ENCODE results near the gene LMO7.

LMO7 gene

DNA sequence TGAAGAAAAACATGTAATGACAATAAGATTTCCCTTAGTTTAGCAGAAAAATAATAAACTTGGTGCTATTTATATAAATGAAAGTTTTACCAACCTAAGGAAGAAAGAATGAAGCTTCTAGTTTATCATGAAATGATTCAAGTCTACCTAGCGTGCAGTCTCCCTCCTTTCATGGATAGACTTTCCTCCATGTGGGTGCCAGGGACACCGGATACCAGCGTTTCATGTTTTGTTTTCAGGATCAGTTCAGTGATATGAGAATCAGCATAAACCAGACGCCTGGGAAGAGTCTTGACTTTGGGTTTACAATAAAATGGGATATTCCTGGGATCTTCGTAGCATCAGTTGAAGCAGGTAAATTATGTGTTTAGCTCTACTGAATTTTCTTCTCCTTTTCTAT is 196.7 kb downstream of the LMO7 start:
- no peak overlapping the region for H3K4me3 ChIP-seq (ENCODE audit: low read length)
- no peaks in the 10 kb centered on the region for H3K4me1 ChIP-seq (ENCODE audit: control insufficient read depth, low read depth, low read length)
- H3K9ac ChIP-seq (ENCODE audit: low read length): no peak overlapping the region
- peaks cover 4% of the 10 kb centered on the region for H3K9me3 ChIP-seq (ENCODE audit: control insufficient read depth, low read depth, low read length)
- no peaks in the 10 kb centered on the region for H3K27me3 ChIP-seq (ENCODE audit: control insufficient read depth, insufficient read depth, low read length)
- H3K27ac ChIP-seq (ENCODE audit: low read length): no peak overlapping the region
- no peaks in the 10 kb centered on the region for H3K36me3 ChIP-seq (ENCODE audit: control insufficient read depth, low read depth, low read length)

DNA sequence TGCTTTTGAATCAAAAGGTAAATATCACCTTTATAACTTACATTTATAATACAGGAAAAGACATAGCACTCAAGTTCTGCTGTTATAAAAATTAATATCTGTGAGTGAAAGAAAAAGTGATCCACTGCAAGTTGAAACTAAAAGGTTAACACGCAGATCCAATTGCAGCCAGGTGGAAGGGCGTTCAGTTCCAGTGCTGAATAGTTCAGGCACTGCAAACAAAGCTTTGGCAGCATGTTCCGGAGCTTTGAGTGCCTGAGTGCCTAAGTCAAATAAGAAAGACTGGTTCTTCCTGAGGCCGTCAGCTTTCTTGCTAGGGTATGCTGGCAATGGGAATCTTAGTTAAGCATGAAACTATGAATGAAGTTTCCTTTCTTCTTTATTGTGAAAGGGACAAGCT is 200.3 kb downstream of the LMO7 start:
- H3K4me3 ChIP-seq (ENCODE audit: low read length): no peak overlapping the region
- no peaks in the 10 kb centered on the region for H3K36me3 ChIP-seq (ENCODE audit: control insufficient read depth, low read depth, low read length)
- no peak overlapping the region for H3K27ac ChIP-seq (ENCODE audit: low read length)
- H3K4me1 ChIP-seq (ENCODE audit: control insufficient read depth, low read depth, low read length): no peaks in the 10 kb centered on the region
- H3K27me3 ChIP-seq (ENCODE audit: control insufficient read depth, insufficient read depth, low read length): no peaks in the 10 kb centered on the region
- no peak overlapping the region for H3K9ac ChIP-seq (ENCODE audit: low read length)
- no peaks in the 10 kb centered on the region for H3K9me3 ChIP-seq (ENCODE audit: control insufficient read depth, low read depth, low read length)

DNA sequence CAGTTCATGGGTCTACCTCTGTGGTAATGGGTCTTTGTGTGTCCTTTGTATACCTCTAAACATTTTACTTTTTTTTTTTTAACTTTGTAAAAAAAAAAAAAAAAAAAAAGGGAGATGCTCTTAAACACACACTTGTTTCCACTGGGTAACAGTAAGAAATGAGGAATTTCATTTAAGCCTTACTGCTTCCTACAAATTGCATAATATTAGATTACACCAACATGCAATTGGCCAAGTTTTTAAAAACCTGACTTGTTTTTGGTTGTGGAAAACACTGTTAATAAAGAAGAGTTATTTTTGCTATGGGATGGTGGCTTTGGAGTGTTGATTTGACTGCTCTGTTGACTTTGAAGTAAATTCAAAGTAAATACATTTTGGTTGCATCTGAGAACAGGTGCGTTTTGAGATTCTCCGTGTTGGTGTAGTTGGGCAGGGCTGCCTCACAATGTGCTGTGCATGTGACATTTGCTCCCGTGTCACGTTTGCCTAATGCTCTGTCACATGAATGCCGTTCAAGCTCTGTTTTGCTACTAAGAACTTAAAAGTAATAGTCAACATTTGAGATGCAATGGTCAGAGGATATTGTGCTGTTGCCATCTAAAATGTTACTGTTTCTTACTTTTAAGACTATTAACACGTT is 202.4 kb downstream of the LMO7 start:
- H3K27me3 ChIP-seq (ENCODE audit: control insufficient read depth, insufficient read depth, low read length): no peaks in the 10 kb centered on the region
- H3K4me1 ChIP-seq (ENCODE audit: control insufficient read depth, low read depth, low read length): no peaks in the 10 kb centered on the region
- H3K4me3 ChIP-seq (ENCODE audit: low read length): no peak overlapping the region
- H3K9me3 ChIP-seq (ENCODE audit: control insufficient read depth, low read depth, low read length): no peaks in the 10 kb centered on the region
- H3K36me3 ChIP-seq (ENCODE audit: control insufficient read depth, low read depth, low read length): peaks cover 5% of the 10 kb centered on the region
- H3K9ac ChIP-seq (ENCODE audit: low read length): no peak overlapping the region
- no peak overlapping the region for H3K27ac ChIP-seq (ENCODE audit: low read length)

DNA sequence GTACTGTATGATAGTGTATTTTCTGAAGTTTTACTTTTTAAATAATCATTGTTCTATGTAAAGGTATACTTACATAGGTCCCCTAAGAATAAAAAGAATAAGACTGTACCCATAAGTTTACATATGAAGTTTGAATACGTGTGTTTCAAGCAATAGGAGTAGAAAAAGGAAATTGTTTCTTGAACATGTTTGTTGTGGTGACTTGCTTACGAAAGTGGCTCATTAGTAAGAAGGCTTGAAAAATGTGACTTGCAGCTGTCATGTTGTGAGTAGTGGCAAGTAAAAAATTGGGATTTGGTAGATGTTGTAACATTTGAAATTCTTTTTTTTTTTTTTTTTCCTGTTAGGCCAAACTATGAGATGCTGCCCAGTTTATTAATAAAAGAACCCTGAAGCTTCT is 203.3 kb downstream of the LMO7 start:
- no peak overlapping the region for H3K27ac ChIP-seq (ENCODE audit: low read length)
- no peaks in the 10 kb centered on the region for H3K9me3 ChIP-seq (ENCODE audit: control insufficient read depth, low read depth, low read length)
- no peak overlapping the region for H3K4me3 ChIP-seq (ENCODE audit: low read length)
- H3K36me3 ChIP-seq (ENCODE audit: control insufficient read depth, low read depth, low read length): peaks cover 5% of the 10 kb centered on the region
- H3K4me1 ChIP-seq (ENCODE audit: control insufficient read depth, low read depth, low read length): no peaks in the 10 kb centered on the region
- H3K27me3 ChIP-seq (ENCODE audit: control insufficient read depth, insufficient read depth, low read length): no peaks in the 10 kb centered on the region
- H3K9ac ChIP-seq (ENCODE audit: low read length): no peak overlapping the region

DNA sequence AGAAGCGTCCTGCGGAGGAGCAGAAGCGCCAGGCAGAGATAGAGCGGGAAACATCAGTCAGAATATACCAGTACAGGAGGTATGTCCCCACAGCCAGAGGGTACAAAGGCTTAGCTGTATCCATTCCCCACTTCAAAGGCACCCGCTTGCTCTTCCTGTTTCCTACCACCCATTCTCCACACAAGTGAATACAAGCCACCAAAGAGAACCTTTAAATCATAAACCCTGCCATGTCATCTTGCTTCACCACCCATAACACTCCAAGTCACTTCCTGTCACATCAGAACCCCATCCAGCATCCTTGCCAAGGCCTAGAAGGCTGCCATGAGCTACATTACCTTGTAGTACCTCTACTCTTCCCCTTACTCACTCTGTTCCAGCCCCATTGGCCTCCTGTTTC is 205.8 kb downstream of the LMO7 start:
- Histone ChIP-seq H3K4me1 (ENCODE audit: control insufficient read depth, low read depth, low read length) (no peaks in the 10 kb centered on the region), H3K27ac (ENCODE audit: low read length) (no peak overlapping the region), H3K36me3 (ENCODE audit: control insufficient read depth, low read depth, low read length) (peaks cover 5% of the 10 kb centered on the region), H3K9ac (ENCODE audit: low read length) (no peak overlapping the region), H3K4me3 (ENCODE audit: low read length) (no peak overlapping the region), H3K9me3 (ENCODE audit: control insufficient read depth, low read depth, low read length) (no peaks in the 10 kb centered on the region), H3K27me3 (ENCODE audit: control insufficient read depth, insufficient read depth, low read length) (no peaks in the 10 kb centered on the region)

DNA sequence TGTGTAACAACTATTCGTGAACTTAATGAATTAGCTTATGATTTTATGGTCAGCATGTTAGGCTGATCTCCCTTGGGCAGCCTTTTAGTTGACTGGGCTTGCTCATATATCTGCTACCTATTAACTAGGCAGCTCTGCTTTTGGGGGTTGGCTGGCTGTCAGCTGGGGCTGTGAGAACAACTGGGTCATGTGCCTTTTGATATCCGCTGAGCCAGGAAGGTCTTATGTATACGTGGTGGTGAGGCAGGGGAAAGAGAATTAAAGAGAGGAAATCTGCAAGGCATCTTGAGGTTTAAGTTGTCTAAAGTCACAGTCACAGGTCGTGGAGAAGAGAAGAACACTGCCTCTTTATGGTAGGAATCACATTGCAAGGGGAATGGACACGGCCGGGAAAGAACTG is 206.9 kb downstream of the LMO7 start:
- peaks cover 5% of the 10 kb centered on the region for H3K36me3 ChIP-seq (ENCODE audit: control insufficient read depth, low read depth, low read length)
- no peaks in the 10 kb centered on the region for H3K27me3 ChIP-seq (ENCODE audit: control insufficient read depth, insufficient read depth, low read length)
- H3K9me3 ChIP-seq (ENCODE audit: control insufficient read depth, low read depth, low read length): no peaks in the 10 kb centered on the region
- H3K4me3 ChIP-seq (ENCODE audit: low read length): no peak overlapping the region
- H3K4me1 ChIP-seq (ENCODE audit: control insufficient read depth, low read depth, low read length): no peaks in the 10 kb centered on the region
- H3K9ac ChIP-seq (ENCODE audit: low read length): no peak overlapping the region
- H3K27ac ChIP-seq (ENCODE audit: low read length): no peak overlapping the region

DNA sequence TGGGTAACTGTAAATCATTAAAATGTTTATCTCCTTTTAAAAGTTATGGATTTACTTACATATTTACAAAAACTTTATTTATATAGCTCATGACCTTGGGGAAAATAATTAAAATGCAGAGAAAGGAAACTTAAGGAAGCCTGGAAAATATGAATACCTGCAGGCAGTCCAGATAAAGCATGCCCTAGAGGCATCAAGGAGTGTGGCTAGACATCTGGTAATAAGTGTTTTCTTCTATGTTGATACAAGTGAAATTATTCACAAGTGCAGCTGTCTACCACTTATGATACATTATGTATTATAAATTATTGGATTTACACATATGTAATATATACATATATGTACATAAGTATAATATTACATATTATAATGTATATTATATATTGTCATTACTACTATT is 207.9 kb downstream of the LMO7 start:
- H3K27me3 ChIP-seq (ENCODE audit: control insufficient read depth, insufficient read depth, low read length): no peaks in the 10 kb centered on the region
- H3K9ac ChIP-seq (ENCODE audit: low read length): no peak overlapping the region
- no peaks in the 10 kb centered on the region for H3K4me1 ChIP-seq (ENCODE audit: control insufficient read depth, low read depth, low read length)
- H3K36me3 ChIP-seq (ENCODE audit: control insufficient read depth, low read depth, low read length): peaks cover 5% of the 10 kb centered on the region
- no peaks in the 10 kb centered on the region for H3K9me3 ChIP-seq (ENCODE audit: control insufficient read depth, low read depth, low read length)
- H3K4me3 ChIP-seq (ENCODE audit: low read length): no peak overlapping the region
- H3K27ac ChIP-seq (ENCODE audit: low read length): no peak overlapping the region

DNA sequence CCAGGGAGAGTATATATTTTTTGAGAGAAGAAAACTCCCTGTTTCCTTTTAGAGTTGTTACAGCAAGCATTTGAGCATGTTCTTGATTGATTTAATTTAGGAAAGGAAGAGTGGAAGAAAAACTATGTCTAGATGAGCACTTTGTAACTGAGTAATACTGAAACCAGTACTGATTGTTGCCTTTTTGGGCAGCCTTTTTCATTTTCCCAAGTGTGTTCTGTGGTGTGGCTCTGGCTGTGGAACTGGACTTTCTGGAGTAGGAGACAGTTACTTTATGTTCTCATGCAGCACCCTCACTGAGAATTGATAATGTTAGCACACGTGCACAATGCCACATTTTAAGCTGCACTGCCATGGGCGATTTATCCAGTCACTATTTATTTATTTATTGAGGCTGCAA is 211.5 kb downstream of the LMO7 start:
- H3K27me3 ChIP-seq (ENCODE audit: control insufficient read depth, insufficient read depth, low read length): no peaks in the 10 kb centered on the region
- H3K9ac ChIP-seq (ENCODE audit: low read length): no peak overlapping the region
- peaks cover 5% of the 10 kb centered on the region for H3K36me3 ChIP-seq (ENCODE audit: control insufficient read depth, low read depth, low read length)
- no peaks in the 10 kb centered on the region for H3K9me3 ChIP-seq (ENCODE audit: control insufficient read depth, low read depth, low read length)
- no peak overlapping the region for H3K27ac ChIP-seq (ENCODE audit: low read length)
- no peaks in the 10 kb centered on the region for H3K4me1 ChIP-seq (ENCODE audit: control insufficient read depth, low read depth, low read length)
- H3K4me3 ChIP-seq (ENCODE audit: low read length): no peak overlapping the region

DNA sequence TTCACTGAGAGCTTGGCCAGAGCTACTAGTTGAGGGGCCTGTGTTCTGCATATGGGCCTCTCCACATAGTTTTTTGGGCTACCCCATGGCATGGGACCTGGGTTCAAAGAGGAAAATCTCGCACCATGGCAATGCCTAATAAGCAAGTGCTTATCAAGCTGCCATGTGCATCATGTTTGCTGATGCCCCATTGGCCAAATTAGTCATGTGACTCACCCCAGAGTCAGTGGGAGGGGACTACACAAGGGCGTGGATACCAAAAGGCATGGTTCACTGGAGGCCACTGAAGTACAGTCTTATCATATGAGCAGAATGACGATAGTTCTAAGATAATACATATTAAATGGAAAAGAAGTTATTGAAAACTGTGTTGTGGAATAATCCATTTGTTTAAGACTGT is 214.8 kb downstream of the LMO7 start:
- Histone ChIP-seq H3K9me3 (ENCODE audit: control insufficient read depth, low read depth, low read length) (no peaks in the 10 kb centered on the region), H3K4me1 (ENCODE audit: control insufficient read depth, low read depth, low read length) (no peaks in the 10 kb centered on the region), H3K27me3 (ENCODE audit: control insufficient read depth, insufficient read depth, low read length) (no peaks in the 10 kb centered on the region), H3K9ac (ENCODE audit: low read length) (no peak overlapping the region), H3K27ac (ENCODE audit: low read length) (no peak overlapping the region), H3K4me3 (ENCODE audit: low read length) (no peak overlapping the region), H3K36me3 (ENCODE audit: control insufficient read depth, low read depth, low read length) (no peaks in the 10 kb centered on the region)

DNA sequence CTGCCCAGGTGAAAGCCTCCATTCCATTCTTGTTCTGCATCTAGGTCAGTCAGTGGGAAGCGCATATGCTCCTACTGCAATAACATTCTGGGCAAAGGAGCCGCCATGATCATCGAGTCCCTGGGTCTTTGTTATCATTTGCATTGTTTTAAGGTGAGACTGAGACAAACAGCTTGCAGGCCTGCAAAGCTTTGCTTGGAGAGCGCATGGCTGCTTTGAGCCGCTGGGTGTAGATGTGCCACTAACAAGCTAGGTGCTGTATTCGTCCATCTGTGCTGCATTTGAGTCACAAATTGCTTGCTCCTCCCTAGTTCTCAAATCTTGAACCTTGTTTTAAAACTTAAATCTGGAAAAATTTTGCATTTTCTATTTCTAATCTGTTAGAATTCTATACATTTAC is 219.1 kb downstream of the LMO7 start:
- Histone ChIP-seq H3K27ac (ENCODE audit: low read length) (no peak overlapping the region), H3K36me3 (ENCODE audit: control insufficient read depth, low read depth, low read length) (no peaks in the 10 kb centered on the region), H3K9ac (ENCODE audit: low read length) (no peak overlapping the region), H3K4me3 (ENCODE audit: low read length) (no peak overlapping the region), H3K4me1 (ENCODE audit: control insufficient read depth, low read depth, low read length) (no peaks in the 10 kb centered on the region), H3K9me3 (ENCODE audit: control insufficient read depth, low read depth, low read length) (no peaks in the 10 kb centered on the region), H3K27me3 (ENCODE audit: control insufficient read depth, insufficient read depth, low read length) (no peaks in the 10 kb centered on the region)

DNA sequence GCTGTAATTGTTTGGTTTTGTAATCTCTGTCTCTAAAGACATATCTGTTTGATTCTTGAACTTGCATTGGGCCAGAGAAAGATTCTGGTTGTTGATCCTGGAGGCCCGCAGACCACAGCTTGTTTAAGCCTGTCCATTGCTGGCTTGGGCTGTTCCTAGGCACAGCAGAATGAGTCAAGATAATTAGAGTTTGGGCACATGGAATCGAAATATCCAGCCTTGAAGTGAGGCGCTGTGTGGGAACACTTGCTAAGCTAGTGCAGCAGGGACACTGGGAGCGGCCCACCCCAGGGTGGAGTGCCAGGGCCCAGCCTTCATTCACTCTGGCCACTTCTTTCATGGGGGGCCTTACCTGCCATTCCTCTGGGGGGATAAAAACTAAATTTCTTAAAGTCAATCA is 219.7 kb downstream of the LMO7 start:
- no peak overlapping the region for H3K4me3 ChIP-seq (ENCODE audit: low read length)
- no peaks in the 10 kb centered on the region for H3K4me1 ChIP-seq (ENCODE audit: control insufficient read depth, low read depth, low read length)
- H3K27me3 ChIP-seq (ENCODE audit: control insufficient read depth, insufficient read depth, low read length): no peaks in the 10 kb centered on the region
- no peaks in the 10 kb centered on the region for H3K9me3 ChIP-seq (ENCODE audit: control insufficient read depth, low read depth, low read length)
- H3K36me3 ChIP-seq (ENCODE audit: control insufficient read depth, low read depth, low read length): no peaks in the 10 kb centered on the region
- H3K27ac ChIP-seq (ENCODE audit: low read length): no peak overlapping the region
- no peak overlapping the region for H3K9ac ChIP-seq (ENCODE audit: low read length)

DNA sequence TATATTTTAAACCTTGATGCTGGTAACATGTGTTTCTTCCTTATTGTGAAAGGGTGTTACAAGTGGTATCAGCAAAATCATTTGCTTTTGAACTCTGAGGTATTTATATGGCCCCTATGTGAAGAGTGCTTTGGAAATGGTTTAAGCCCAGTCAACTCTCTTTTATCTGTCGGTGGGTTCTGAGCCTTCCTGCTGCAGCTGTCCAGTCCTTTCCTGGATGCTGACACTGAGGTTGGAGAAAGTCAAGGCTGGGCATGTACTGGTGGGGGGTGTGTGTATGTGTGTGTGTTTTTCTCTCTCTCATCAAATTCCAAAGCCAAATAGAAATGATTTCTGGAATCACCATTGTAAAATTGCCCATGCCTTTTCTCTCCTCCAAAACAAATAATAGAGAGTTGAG is 221.2 kb downstream of the LMO7 start:
- Histone ChIP-seq H3K27ac (ENCODE audit: low read length) (no peak overlapping the region), H3K4me1 (ENCODE audit: control insufficient read depth, low read depth, low read length) (no peaks in the 10 kb centered on the region), H3K9ac (ENCODE audit: low read length) (no peak overlapping the region), H3K4me3 (ENCODE audit: low read length) (no peak overlapping the region), H3K27me3 (ENCODE audit: control insufficient read depth, insufficient read depth, low read length) (no peaks in the 10 kb centered on the region), H3K9me3 (ENCODE audit: control insufficient read depth, low read depth, low read length) (no peaks in the 10 kb centered on the region), H3K36me3 (ENCODE audit: control insufficient read depth, low read depth, low read length) (no peaks in the 10 kb centered on the region)
